C4-2B (cell line): ENCODE measurements around the gene TMEM156.

Source experiments
- CTCF ChIP-seq: fragments of 450-650 bp; conservative IDR thresholded peaks from 2 replicates; pipeline ENCODE4 v1.5.1; 2017; ENCODE audit warnings: mild to moderate bottlenecking
- ZFX ChIP-seq: fragments of 450-650 bp; IDR thresholded peaks from 2 replicates; pipeline ENCODE4 v1.6.1; 2017

- no peak for TF ChIP-seq CTCF
- TF ChIP-seq ZFX, result no peak
These were observed 38.1 kb downstream of the TMEM156 start for GRCh38 chr4:38994135-38994534.
